Natural killer cell (primary cell): ENCODE results near the gene AZU1. TPM values are rescaled to one million over a fixed set of nuclear protein-coding genes. Genes with fewer than 3 reads are reported as not detected.

Experiments used
- ATAC-seq, 3 donors: fragments of 150-1000 bp in 2 of 3; fragments of 200-7000 bp in 1 of 3; cut with Tn5 transposase; 1 replicate in 1 of 3; 2 replicates in 2 of 3; pipeline ENCODE4 v1.10.0; 2021; ENCODE audit warnings: mild to moderate bottlenecking in 2 of 3, moderate library complexity in 2 of 3
- DNase-seq, 2 donors: peaks; one replicate each; pipeline versions ENCODE4 v3.0.0 to v3.0.0-alpha.2; 2013 to 2021; ENCODE audit warnings: mixed read lengths in 1 of 2
- H3K27ac ChIP-seq: one replicate; pipeline ENCODE4 v1.5.1; 2013; ENCODE audit warnings: mild to moderate bottlenecking, low read length
- H3K27me3 ChIP-seq: one replicate; pipeline ENCODE4 v1.6.1; 2013; ENCODE audit warnings: low read length; ENCODE audit not compliant: control insufficient read depth, insufficient read depth
- H3K36me3 ChIP-seq: one replicate; pipeline ENCODE4 v1.6.1; 2013; ENCODE audit warnings: low read length; ENCODE audit not compliant: control insufficient read depth, insufficient read depth
- H3K4me1 ChIP-seq: one replicate; pipeline ENCODE4 v1.6.1; 2013; ENCODE audit warnings: low read length; ENCODE audit not compliant: control insufficient read depth, insufficient read depth
- H3K4me3 ChIP-seq: one replicate; pipeline ENCODE4 v1.5.1; 2013; ENCODE audit warnings: low read length
- H3K9me3 ChIP-seq: one replicate; pipeline ENCODE4 v1.6.1; 2013; ENCODE audit warnings: low read length; ENCODE audit not compliant: control insufficient read depth, insufficient read depth
- H3K27ac Mint-ChIP-seq, 2 donors: one replicate each; pipeline ENCODE4 v1.8.0; 2022; ENCODE audit warnings: mild to moderate bottlenecking in 2 of 2, mixed read lengths in 2 of 2, moderate library complexity in 1 of 2
- H3K27me3 Mint-ChIP-seq, 2 donors: one replicate each; pipeline ENCODE4 v1.8.0; 2022; ENCODE audit warnings: low read depth in 2 of 2, mixed read lengths in 2 of 2
- H3K36me3 Mint-ChIP-seq: one replicate; pipeline ENCODE4 v1.8.0; 2022; ENCODE audit warnings: mixed read lengths
- H3K4me1 Mint-ChIP-seq, 2 donors: one replicate each; pipeline ENCODE4 v1.8.0; 2022; ENCODE audit warnings: mixed read lengths in 2 of 2
- H3K4me3 Mint-ChIP-seq: one replicate; pipeline ENCODE4 v1.8.0; 2022; ENCODE audit warnings: mild to moderate bottlenecking, moderate library complexity, mixed read lengths
- H3K9me3 Mint-ChIP-seq, 2 donors: one replicate each; pipeline ENCODE4 v1.8.0; 2022; ENCODE audit warnings: mixed read lengths in 2 of 2
- CTCF ChIP-seq: fragments of 200-600 bp; IDR thresholded peaks from one replicate; pipeline ENCODE4 v1.8.0; 2022; ENCODE audit warnings: antibody characterized with exemption
- WGBS: methylation state at CpG from one replicate; pipeline ENCODE4 v1.1.7; 2013; ENCODE audit warnings: missing lambda C conversion rate; ENCODE audit not compliant: insufficient coverage; 5-methylcytosine and 5-hydroxymethylcytosine counted together
- intact Hi-C: fragments of 100-400 bp; cut with micrococcal nuclease; formaldehyde crosslinking; loops from one replicate; pipeline ENCODE4 v1.14.2; 2022
- total RNA-seq, 4 donors: library from RNA; stranded (reverse); fragments of 120-200 nt in 1 of 4; gene quantifications; one replicate each; pipeline versions ENCODE4 v1.2.3 to v1.2.4, GENCODE V29; 2013 to 2022

The AZU1 gene
- total RNA-seq, 3 donors from 2014 or later (not counting 1 experiment from before 2014, with no cell fraction given): 0.87 to 2.5 (median 1.8) TPM

- DNase-seq (no peak), ATAC-seq (peak in 1 of 3 donors; percentile 29)
- Mint-ChIP-seq H3K36me3 (no peaks in the 10 kb centered on the region), H3K4me3 (peak within 1 kb of the TSS; percentile 28), H3K27ac (no peak within 1 kb of the TSS), H3K9me3 (no peaks in the 10 kb centered on the region), H3K4me1 (peaks cover 12 to 21% of the 10 kb centered on the region in 2 donors), H3K27me3 (peaks cover 7 to 15% of the 10 kb centered on the region in 2 donors)
- no peak for TF ChIP-seq CTCF
- 25% methylated on average over 22 of the region's 24 CpGs for WGBS
- intact Hi-C loops: no loop called here
- Histone ChIP-seq H3K4me1 (peaks cover 40% of the 10 kb centered on the region), H3K9me3 (no peaks in the 10 kb centered on the region), H3K4me3 (no peak within 1 kb of the TSS), H3K27ac (no peak within 1 kb of the TSS), H3K36me3 (no peaks in the 10 kb centered on the region), H3K27me3 (peaks cover 7% of the 10 kb centered on the region)
These were observed 31.5 kb downstream of the AZU1 start, which contains the start of gene CFD for GRCh38 chr19:858868-859843. CFD (plus strand) TSS chr19:859664; CDS start chr19:859690, 26 bp downstream.

GRCh38 chr19:861141-861755 lies 33.6 kb downstream of the AZU1 start:
- TF ChIP-seq CTCF: no peak
- no peak overlapping the region for H3K4me3 Mint-ChIP-seq
- H3K4me1 ChIP-seq: peaks cover 43% of the 10 kb centered on the region
- no peak overlapping the region for H3K27ac ChIP-seq
- DNase-seq: no peak
- H3K4me3 ChIP-seq: no peak overlapping the region
- peaks cover 7 to 15% of the 10 kb centered on the region in 2 donors for H3K27me3 Mint-ChIP-seq
- peaks cover 7% of the 10 kb centered on the region for H3K27me3 ChIP-seq
- H3K9me3 Mint-ChIP-seq: no peaks in the 10 kb centered on the region
- ATAC-seq: no peak
- H3K9me3 ChIP-seq: no peaks in the 10 kb centered on the region
- no peak overlapping the region for H3K27ac Mint-ChIP-seq
- H3K36me3 ChIP-seq: no peaks in the 10 kb centered on the region
- peaks cover 12 to 21% of the 10 kb centered on the region in 2 donors for H3K4me1 Mint-ChIP-seq
- intact Hi-C loops: loop anchor here (5.0 kb wide), 1 partner anchor 121 kb away; the partner anchor contains the start of gene WDR18
- 67% methylated on average over 34 of the region's 35 CpGs for WGBS
- no peaks in the 10 kb centered on the region for H3K36me3 Mint-ChIP-seq

GRCh38 chr19:861756-862580 lies 34.3 kb downstream of the AZU1 start:
- H3K27me3 Mint-ChIP-seq: peaks cover 7 to 15% of the 10 kb centered on the region in 2 donors
- ATAC-seq (peak; percentile 47 to 67 (median 57)), DNase-seq (peak; percentile 53 to 78)
- no peak overlapping the region for H3K4me3 ChIP-seq
- no peak for TF ChIP-seq CTCF
- peaks cover 12 to 21% of the 10 kb centered on the region in 2 donors for H3K4me1 Mint-ChIP-seq
- no peaks in the 10 kb centered on the region for H3K36me3 Mint-ChIP-seq
- 26% methylated on average over 60 of the region's 60 CpGs for WGBS
- H3K27ac Mint-ChIP-seq: peak overlapping the region in 1 of 2 donors; percentile 81
- H3K9me3 ChIP-seq: no peaks in the 10 kb centered on the region
- H3K4me3 Mint-ChIP-seq: peak overlapping the region; percentile 28
- no peaks in the 10 kb centered on the region for H3K36me3 ChIP-seq
- H3K9me3 Mint-ChIP-seq: no peaks in the 10 kb centered on the region
- H3K27ac ChIP-seq: no peak overlapping the region
- intact Hi-C loops: loop anchor here (5.0 kb wide), 1 partner anchor 120 kb away; the partner anchor contains the start of gene WDR18
- peaks cover 7% of the 10 kb centered on the region for H3K27me3 ChIP-seq
- H3K4me1 ChIP-seq: peaks cover 43% of the 10 kb centered on the region
